ENCODE results near the gene C15orf61.

The C15orf61 gene

DNA sequence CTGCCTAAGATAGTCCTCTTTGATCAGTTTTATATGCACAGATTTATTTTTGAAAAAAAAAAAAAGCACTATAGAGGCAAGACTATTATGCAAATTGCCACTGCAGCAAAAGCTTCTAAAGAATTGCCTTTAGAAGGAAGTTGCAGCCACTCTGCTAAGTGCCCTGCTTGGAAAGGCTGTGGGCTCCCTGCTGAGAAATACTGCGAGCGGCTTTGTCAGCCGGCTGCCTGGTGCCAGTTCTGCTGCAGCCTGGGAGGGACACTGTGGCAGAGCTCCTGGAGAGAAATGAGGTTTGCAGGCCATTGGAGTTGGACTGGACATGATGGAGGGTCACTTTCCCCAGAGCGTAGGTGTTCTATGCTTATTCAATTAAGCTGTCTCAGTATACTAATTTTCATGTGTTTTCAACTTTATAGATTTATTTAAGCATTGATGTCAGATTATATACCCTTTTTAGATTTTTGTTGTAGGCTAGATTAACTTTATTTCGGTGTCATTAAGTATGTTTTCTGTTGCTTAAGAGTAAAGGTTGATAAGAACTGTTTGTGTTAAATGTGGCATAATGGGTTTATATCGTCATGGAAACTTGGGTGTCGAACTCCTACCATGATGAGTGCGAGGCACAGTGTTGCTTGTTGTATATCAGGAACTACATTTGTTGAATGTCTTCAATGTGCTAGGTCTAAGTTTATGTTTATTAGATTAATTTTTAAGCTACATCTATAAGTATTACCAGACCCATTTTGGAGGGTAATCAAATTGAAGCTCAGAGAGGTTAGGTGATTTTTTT is 28.1 kb downstream of the C15orf61 start:
- in situ Hi-C loops (cut with MboI; ENCODE audit: low sequenced_read_pairs), result no loop called here

DNA sequence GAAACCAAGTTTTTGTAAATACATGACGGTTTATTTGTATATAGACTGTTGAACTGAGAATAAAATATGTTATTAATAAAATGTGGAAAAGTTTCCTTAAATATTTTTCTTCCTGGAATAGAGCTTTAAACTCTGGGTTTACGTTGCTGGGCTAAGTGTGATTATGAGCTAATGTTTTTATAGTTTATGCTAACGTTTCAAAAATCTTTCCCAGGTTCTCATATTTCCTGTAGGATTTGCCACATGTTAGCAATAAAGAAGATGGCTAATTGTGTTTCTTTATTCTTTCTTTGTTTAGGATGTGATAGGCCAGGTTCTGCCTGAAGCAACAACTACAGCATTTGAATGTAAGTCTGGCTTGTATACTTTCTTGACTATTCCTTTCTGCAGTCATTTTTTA is 28.8 kb downstream of the C15orf61 start:
- in situ Hi-C loops (cut with MboI; ENCODE audit: low sequenced_read_pairs), result no loop called here

DNA sequence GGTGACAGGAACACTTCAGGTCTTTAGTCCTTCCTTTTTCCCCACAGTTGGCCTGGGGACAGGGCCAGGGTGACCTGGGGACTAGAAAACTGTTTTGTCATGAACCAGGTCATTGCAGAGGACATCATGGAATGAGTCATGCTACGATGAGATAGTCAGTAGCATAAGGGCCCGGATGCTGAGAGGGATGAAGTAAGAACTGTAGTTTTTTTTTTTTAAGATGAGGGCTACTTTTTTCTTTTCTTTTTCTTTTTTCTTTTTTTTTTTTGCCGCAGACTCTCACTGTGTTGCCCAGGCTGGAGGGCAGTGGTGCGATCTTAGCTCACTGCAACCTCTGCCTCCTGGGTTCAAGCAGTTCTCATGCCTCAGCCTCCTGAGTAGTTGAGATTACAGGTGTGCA is 29.6 kb downstream of the C15orf61 start:
- in situ Hi-C loops (cut with MboI; ENCODE audit: low sequenced_read_pairs), result no loop called here

DNA sequence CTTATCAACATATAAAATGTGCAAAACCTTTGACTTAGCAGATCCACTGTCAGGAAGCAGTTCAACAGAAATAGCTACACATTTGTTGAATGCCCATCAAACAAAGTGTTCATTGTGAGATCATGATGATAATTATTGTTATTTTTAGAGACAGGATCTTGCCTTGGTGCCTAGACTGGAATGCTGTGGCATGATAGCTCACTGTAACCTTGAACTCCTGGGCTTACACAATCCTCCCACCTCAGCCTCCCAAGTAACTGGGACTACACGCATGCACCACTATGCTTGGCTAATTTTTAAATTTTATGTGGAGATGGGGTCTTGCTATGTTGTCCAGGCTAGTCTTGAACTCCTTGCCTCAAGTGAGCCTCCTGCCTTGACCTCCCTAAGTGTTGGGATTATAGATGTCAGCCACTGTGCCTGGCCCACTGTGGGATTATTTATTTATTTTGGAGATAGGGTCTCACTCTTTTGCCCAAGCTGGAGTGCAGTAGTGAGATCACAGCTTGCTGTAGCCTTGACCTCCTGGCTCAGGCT is 30.3 kb downstream of the C15orf61 start:
- in situ Hi-C loops (cut with MboI; ENCODE audit: low sequenced_read_pairs), result no loop called here

DNA sequence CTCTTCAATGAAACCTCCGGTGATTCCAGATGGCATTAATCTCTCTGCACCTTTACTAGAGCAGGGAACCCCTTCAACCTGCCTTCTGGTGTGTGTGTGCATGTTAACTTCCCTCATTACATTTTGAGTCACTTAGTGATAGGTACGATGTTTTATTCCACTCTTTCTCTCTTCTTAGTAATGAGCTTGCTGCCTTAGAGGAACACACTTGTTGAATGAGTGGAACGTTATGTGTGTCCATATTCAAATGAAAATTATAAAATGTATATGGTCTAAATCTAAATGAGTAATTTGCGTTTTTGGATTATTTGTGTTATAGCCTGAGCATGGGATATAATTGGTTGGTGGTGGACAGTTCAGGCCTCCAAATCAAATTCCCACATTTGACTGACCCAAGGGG is 33.6 kb downstream of the C15orf61 start:
- in situ Hi-C loops (cut with MboI; ENCODE audit: low sequenced_read_pairs), result no loop called here

DNA sequence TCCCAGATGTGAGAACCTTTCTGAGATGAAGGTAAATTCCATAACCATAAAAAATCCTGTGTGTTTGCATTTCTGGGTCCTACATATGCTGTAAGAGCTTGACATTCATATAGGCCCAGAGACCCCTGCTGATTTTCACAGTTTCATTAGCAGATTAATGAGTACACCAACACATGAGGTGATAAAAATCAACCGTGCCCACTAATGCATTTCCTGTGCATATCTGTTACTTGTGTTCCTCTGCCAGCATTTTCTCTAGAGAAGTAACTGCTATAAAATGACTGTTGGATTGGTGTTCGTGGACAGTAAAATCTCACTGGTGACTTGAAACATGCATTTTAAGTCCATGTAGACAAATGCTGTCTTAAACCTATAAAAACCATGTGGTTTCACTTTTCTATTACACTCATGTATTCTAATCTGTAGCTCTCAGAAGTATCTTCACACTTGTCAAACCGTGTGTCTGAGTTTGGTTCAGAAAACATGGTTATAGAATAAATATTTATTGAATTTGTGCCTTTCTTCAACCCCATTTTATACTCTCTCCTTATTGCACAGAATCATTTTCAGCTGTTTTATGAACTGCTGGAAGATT is 36.1 kb downstream of the C15orf61 start:
- in situ Hi-C loops (cut with MboI; ENCODE audit: low sequenced_read_pairs), result no loop called here

DNA sequence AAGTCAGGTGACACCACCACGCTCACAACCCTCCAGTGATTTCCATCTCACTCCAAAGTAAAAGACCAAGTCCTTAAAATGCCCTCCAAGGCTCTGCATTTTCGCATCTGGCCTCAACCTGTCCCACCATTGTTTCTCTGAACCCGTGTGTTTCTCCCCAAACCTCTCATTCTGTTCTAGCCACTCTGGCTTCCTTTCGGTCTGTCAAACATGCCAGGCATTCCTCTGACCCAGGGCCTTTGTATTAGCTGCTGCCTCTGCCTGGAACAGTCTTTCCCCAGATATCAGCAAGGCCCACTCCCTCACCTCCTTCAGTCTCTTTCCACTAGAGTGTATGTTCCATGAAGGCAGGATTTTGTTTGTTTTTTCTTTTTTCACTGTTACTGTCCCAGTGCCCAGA is 37.6 kb downstream of the C15orf61 start:
- in situ Hi-C loops (cut with MboI; ENCODE audit: low sequenced_read_pairs), result no loop called here

DNA sequence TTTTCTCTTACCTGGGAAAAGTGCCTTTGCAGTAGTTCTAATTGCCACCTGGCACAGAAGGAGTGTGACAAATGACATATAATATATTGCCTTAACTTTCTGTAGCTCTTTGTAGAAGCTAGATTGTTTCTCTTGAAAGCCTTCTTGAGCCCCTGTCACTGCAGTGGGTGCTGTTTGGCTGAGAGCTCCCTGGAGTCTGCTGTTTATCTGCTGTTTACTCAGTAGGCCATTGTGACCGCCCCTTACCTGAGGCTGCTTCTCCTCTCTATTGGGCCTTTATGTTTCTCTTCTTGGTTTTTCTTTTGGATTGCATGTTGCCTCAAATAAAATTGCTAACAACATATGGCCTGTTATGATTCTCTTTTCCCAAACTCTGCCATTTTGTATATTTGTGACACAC is 38.2 kb downstream of the C15orf61 start:
- in situ Hi-C loops (cut with MboI; ENCODE audit: low sequenced_read_pairs), result no loop called here

DNA sequence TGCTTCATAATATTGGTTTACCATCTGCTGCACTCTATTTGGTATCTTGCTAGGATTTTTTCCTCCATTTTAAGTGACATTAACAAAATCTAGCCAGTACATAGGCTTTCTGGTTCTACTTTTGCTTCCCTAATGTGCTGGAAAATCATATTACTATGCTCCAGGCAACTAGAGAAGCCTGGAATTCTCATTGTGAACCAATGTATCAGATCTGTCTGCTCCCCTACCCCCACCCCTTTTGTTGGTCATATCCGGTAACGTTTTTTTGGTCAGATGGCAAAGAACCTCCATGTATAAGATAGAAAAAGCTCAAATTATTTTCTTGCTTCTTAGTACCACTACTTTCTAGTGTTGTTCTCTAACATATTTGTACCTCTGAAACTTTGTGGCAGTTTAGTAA is 38.6 kb downstream of the C15orf61 start:
- in situ Hi-C loops (cut with MboI; ENCODE audit: low sequenced_read_pairs), result no loop called here

DNA sequence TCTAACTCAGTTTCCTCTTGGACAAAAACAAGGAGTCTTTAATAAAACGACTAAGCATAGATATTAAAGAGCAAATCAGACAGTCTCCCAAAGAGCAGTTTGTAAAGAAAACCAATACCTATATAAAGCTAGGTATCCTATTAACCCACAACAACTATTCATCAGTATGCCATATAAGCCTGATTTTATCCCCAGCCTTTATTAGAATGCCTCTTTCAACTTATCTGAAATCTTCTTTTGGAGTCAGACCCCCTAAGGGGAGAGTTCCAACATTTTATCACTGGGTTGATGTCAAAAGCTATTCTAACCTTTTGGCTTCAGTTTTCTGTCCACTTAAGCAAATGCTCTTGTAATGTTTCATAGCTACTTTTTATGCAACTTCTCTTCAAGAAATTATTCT is 39.4 kb downstream of the C15orf61 start:
- in situ Hi-C loops (cut with MboI; ENCODE audit: low sequenced_read_pairs), result no loop called here

DNA sequence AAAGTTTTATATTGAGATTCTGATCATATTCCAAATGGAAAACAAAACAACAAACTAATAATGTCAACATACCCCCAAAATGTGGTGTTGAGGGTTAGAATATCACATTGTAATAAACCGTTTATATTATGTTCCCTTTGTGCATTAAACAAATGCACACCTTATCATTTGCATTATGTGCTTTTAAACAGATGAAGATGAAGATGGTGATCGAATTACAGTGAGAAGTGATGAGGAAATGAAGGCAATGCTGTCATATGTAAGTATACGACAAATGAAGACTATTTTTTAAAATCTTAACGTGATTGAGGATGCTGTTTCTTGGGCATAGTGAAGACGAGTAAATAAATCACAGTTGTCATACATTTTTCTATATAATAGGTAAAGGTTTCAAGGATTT is 42.2 kb downstream of the C15orf61 start:
- in situ Hi-C loops (cut with MboI; ENCODE audit: low sequenced_read_pairs), result no loop called here

DNA sequence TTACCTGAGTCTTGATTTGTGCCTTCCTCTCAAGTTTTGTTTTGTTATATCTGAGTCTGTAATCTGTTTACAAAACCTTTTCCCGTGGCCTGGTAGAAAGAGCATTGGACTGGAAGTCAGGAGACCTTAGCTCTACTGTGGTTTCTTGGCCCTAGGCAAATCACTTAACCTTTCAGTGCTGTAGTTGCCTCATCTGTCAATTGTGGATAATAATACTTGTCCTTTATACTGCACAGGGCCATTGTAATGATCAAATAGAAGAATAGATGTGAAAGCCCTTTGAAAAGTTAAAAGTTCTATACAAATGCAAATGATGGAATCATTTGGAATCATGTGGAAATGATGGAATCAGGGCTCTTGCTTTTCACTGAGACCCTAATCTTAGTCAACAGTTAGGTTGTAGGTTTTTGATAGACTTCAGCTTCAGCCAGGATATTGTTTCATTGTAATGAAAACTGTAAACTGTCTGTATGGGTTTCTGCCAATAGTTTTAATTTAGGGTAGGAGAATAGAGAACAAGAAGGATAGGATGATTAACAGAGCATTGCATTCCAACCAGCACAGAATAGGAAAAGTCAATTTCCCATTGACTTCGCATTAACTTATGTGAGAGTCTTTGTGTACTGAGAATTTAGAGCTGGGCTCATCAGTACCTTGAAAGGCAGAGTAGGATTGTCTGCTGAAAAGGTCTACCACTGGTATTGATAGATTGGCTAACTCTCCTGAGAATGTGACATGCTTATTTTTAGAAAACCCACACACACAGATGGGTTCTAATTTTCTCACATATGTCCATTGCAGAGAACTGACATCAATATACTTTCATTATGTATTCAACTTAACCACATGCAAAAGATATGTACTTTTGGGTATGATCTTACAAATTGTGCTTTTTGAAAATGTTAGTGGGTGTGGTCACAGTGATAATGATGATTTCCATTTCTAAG is 43.4 kb downstream of the C15orf61 start:
- in situ Hi-C loops (cut with MboI; ENCODE audit: low sequenced_read_pairs), result no loop called here

DNA sequence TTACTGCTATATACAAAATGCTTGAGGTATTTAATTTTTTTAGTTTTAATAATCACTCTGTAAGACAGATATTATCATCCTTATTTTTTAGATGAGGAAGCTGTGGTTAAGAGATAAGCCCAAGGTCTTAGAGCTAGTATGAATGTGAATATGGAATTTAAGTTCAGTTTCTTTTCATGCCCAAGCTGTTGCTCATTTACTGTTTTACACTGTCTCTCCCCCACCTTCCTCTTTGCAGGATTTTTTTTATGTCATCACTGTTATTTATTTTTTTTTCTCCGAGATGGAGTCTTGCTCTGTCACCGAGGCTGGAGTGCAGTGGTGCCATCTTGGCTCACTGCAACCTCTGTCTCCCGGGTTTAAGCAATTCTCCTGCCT is 44.0 kb downstream of the C15orf61 start:
- in situ Hi-C loops (cut with MboI; ENCODE audit: low sequenced_read_pairs), result no loop called here

DNA sequence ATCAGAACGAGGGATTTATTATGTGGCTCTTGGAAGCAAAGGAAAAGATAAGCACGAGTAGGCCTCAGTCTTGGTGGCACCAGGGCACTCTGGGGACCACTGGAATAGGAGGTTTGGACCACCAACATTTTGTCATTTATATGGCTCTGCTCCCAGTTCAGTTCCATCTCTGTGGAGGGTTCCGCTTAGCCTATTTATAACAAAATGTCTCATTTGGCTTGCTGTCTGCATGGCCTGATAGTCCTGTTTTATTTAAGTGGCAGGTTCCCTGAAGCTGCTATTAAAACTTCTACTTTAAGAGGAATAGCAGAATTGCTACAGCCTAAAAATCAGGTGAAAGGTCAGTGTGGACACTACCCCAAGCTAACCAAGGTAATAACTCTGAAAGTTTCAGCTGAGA is 48.7 kb downstream of the C15orf61 start:
- in situ Hi-C loops (cut with MboI; ENCODE audit: low sequenced_read_pairs), result no loop called here

DNA sequence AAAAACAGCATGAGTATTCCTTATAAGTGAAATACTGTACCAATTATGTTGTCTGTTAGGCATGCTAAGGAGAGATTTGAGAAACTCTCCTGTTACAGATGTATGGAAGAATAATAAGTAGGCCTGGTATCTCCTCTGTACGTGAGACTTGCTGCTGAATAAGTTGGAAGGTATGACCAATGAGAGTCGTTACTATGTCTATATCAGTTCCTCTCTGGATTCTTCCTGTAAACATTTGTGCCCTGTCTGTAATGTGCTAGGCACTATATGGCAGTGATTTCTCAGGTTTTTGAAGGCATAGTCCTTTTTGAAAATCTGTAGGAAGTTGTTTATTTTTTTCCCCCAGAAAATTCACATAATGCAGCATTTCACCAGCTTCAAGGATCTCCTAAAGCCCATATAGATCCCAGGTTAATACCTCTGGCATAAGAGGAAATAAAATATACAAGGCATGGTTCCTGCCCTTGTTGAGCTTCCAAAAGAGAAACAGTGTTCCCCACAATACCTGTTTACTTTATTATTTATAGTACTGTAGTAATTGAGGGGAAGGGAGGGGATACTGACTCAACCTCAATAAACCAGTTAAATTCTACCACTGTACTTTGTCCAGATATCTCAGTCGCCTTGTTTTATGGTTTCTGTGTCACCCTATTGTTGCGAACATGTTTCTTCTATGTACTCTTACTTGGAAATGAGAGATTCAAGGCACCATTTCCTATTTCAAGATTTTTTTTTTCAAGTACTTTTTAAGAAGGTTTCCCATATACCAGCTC is 50.1 kb downstream of the C15orf61 start:
- in situ Hi-C loops (cut with MboI; ENCODE audit: low sequenced_read_pairs), result no loop called here

DNA sequence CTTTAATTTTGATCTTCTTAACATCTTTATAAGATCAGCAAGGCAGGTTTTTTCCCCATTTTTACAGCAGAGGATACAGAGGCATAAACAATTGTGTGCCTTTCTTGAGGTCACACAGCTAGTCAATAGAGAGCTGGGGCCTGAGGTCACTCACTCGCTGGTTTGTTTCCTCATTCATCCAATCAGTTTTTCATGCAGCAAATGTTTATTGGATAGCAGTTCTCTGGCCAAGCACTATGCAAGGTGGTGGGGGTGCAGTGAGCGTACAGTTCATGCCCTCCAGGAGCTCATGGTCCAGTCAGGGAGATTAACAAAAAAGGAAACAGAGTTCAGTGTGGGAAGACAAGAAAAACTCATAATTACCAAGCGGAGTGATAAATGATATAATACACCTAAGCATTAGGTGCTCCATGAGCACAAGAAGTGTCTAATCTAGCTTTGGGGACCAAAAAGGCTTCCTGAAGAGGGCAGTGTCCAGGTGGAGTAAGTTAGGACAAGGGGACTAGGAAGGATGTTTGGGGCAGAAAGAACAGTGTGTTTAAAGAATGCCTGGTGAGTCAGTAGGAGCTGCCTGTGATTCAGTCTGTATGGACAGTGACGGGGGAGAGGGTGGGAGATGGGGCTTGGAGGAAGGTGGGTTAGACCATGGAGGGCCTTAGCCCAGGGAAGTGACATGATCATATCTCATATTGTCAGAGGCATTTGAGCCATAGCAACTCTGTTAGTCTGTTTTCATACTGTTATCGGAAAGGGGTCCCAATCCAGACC is 50.9 kb downstream of the C15orf61 start:
- in situ Hi-C loops (cut with MboI; ENCODE audit: low sequenced_read_pairs), result no loop called here

DNA sequence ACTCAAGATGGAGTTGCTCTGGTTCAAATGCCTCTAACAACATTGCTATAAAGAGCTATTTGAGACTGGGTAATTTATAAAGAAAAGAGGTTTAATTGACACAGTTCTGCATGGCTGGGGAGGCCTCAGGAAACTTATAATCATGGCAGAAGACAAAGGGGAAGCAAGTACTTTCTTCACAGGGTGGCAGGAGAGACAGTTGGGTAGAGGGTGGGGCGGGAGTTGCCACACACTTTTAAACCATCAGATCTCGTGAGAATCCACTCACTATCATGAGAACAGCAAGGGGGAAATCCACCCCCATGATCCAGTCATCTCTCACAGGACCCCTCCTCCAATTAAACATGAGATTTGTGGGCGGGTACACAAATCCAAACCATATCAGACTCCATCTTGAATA is 52.3 kb downstream of the C15orf61 start:
- in situ Hi-C loops (cut with MboI; ENCODE audit: low sequenced_read_pairs), result no loop called here

DNA sequence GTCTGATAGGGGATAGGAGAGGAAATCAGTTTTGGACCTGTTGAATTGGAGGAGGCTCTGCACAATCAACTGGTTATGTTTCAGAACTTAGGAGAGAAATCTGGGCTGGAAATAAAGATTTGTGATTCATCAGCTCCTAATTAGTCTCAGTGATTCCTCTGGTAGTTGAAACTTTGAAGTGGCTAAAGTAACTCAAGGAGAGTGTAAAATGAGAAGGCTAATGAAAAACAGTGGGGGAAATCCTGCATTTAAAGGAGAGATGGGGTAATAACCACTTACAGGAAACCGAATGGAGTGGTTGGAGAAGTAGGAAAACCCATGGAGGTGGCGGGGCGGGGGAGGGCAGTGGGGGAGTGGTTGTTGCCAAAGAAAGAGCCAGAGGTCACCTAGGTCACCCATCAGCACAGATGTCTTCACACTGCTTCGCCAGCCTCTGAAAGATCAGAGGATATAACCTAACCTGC is 54.1 kb downstream of the C15orf61 start:
- in situ Hi-C loops (cut with MboI; ENCODE audit: low sequenced_read_pairs), result no loop called here

DNA sequence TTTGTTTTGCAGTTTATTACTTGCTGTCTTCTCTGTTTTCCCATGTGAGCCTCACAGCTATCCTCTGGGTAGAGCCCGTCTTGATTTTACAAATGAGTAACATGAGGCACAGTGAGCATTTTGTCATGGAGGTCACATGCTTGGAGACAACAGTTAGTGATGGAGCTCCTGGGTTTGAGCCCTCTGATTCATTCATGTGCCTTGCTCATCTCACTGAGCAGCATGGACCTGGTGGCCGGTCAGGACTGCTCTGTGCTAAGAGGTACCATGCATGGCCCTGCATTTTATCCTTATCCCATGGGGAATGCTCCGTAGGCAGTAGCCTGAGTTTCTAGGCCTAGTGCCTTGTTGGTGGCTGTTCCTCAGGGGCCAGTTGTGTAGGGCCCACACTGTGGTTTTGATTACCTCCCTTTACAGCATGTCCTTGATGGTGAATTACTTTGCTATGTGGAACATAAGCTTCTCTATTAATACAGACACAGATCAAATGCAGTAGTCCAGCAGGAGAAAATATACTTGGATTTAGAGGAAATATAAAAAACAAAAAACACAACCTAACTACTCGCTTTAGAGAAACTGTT is 57.2 kb downstream of the C15orf61 start:
- in situ Hi-C loops (cut with MboI; ENCODE audit: low sequenced_read_pairs), result no loop called here

DNA sequence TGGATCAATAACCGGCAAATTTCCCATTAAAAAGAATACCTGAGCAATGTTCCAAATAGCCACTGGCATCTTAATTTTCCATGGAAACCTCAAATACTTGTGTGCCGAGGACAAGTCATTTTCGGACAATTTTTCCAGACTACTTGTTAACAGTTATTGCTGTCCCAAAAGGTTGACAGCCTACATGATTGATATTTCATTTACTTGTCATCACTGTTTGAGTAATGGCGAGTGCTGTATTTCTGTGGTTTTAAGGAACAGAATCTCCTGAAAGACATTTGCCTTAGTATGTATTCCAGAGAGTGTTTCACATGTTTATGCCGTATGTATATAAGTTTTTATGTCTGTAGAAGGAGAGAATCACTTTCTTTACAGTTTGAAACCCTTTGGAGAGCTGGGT is 58.2 kb downstream of the C15orf61 start:
- in situ Hi-C loops (cut with MboI; ENCODE audit: low sequenced_read_pairs), result no loop called here
